LNCAP (cell line): ENCODE results near the gene OR2H2.

Experiments
- CTCF ChIP-seq: fragments of 450-650 bp; IDR thresholded peaks from 2 replicates; pipeline ENCODE4 v1.5.1; 2017; ENCODE audit warnings: mild to moderate bottlenecking

OR2H2 gene

GRCh38 chr6:29608131-29608530 is 23.2 kb downstream of the OR2H2 start:
- TF ChIP-seq CTCF: no peak

GRCh38 chr6:29610540-29610939 is 25.6 kb downstream of the OR2H2 start:
- TF ChIP-seq CTCF: no peak

- TF ChIP-seq CTCF: no peak
These were observed 26.5 kb downstream of the OR2H2 start for GRCh38 chr6:29611426-29611825.

- TF ChIP-seq CTCF: no peak
These were observed 33.0 kb downstream of the OR2H2 start for GRCh38 chr6:29617782-29618554.

- no peak for TF ChIP-seq CTCF
These were observed 34.7 kb downstream of the OR2H2 start for GRCh38 chr6:29619578-29620160.

GRCh38 chr6:29620630-29621029 is 35.7 kb downstream of the OR2H2 start:
- TF ChIP-seq CTCF: no peak

- TF ChIP-seq CTCF: no peak
These were observed 39.6 kb downstream of the OR2H2 start for GRCh38 chr6:29624520-29624961.
